Gastroesophageal sphincter (tissue), 3 donors: ENCODE data around the gene CFAP57.

Experiments
- CTCF ChIP-seq, 4 experiments: fragments of 200-600 bp in 2 of 4; fragments of 450-650 bp in 2 of 4; sonication (generic) in 1 of 4; IDR thresholded peaks; one replicate each; pipeline ENCODE4 v1.5.1; 2017 to 2019; ENCODE audit warnings: antibody characterized with exemption in 4 of 4, mild to moderate bottlenecking in 2 of 4, moderate library complexity in 2 of 4
- POLR2A ChIP-seq, 2 donors: fragments of 450-650 bp; IDR thresholded peaks; one replicate each; pipeline ENCODE4 v1.6.1; 2017; ENCODE audit warnings: antibody characterized with exemption in 2 of 2, mild to moderate bottlenecking in 2 of 2, moderate library complexity in 1 of 2
- POLR2AphosphoS5 ChIP-seq: sonication (generic); formaldehyde crosslinking; IDR thresholded peaks from one replicate; pipeline ENCODE4 v1.6.1; 2017; ENCODE audit warnings: antibody characterized with exemption

GRCh38 chr1:43140583-43140982 lies 31.5 kb upstream of the CFAP57 start:
- TF ChIP-seq POLR2AphosphoS5 (no peak), POLR2A (IDR thresholded peaks at IDR 0.05) (no peak), CTCF (IDR thresholded peaks at IDR 0.05) (no peak)
